H1 (cell line): ENCODE results near the gene VAPA. TPM values are rescaled to one million over a fixed set of nuclear protein-coding genes. Genes with fewer than 3 reads are reported as not detected.
"Not testable (repeated sequence)": the region's sequence is repeated elsewhere in the genome, so short reads cannot be mapped to it uniquely, and the experiment has no call there.

Source experiments
- CTCF ChIA-PET: fragments of 300-600 bp; sonication (Branson Sonifier 250); formaldehyde crosslinking; loops from one replicate; lab custom pipeline; 2021; ENCODE audit not compliant: partially characterized antibody; lab: Charles Lee
- POLR2A ChIA-PET: fragments of 300-600 bp; sonication (Branson Sonifier 250); formaldehyde crosslinking; loops from one replicate; lab custom pipeline; 2021; ENCODE audit warnings: inconsistent platforms; ENCODE audit not compliant: partially characterized antibody; lab: Charles Lee
- DNase-seq, 2 experiments: peaks; one replicate each; pipeline versions ENCODE4 v3.0.0 to v3.0.0-alpha.2; 2010 to 2022; ENCODE audit warnings: low spot score in 2 of 2, low read depth in 1 of 2, mixed read lengths in 1 of 2
- FAIRE-seq: peaks from 2 replicates; lab custom pipeline; 2011; peaks lifted over from hg19 to GRCh38; lab: Jason Lieb, UNC
- H2AFZ ChIP-seq: 2 replicates; pipeline ENCODE4 v1.8.1; 2012; ENCODE audit warnings: low read length, inconsistent platforms
- H2AK5ac ChIP-seq: 2 replicates; pipeline ENCODE4 v1.6.1; 2013; ENCODE audit warnings: low read depth, low read length
- H2BK120ac ChIP-seq: replicated peaks from 2 replicates; pipeline ENCODE3; 2013; ENCODE audit warnings: low read depth, low read length, inconsistent platforms
- H2BK12ac ChIP-seq: 2 replicates; pipeline ENCODE4 v1.6.1; 2013; ENCODE audit warnings: low read depth, low read length
- H2BK15ac ChIP-seq: 2 replicates; pipeline ENCODE4 v1.6.1; 2013; ENCODE audit warnings: low read length
- H2BK20ac ChIP-seq: 2 replicates; pipeline ENCODE4 v1.6.1; 2013; ENCODE audit warnings: low read length
- H2BK5ac ChIP-seq: 2 replicates; pipeline ENCODE4 v1.6.1; 2013; ENCODE audit warnings: low read depth, low read length
- H3K14ac ChIP-seq: 2 replicates; pipeline ENCODE4 v1.6.1; 2013; ENCODE audit warnings: inconsistent platforms; ENCODE audit not compliant: insufficient read length
- H3K18ac ChIP-seq: 2 replicates; pipeline ENCODE4 v1.6.1; 2013; ENCODE audit warnings: low read length; ENCODE audit errors: extremely low read depth
- H3K23ac ChIP-seq: 2 replicates; pipeline ENCODE4 v1.6.1; 2013; ENCODE audit warnings: inconsistent platforms; ENCODE audit not compliant: insufficient read length
- H3K23me2 ChIP-seq: 2 replicates; pipeline ENCODE4 v1.6.1; 2013; ENCODE audit warnings: low read depth, low read length
- H3K27ac ChIP-seq: 2 replicates; pipeline ENCODE4 v1.6.1; 2011; ENCODE audit warnings: low read depth, low read length, inconsistent platforms
- H3K27me3 ChIP-seq, 4 experiments: replicated peaks in 1 of 4; 1 replicate in 1 of 4; 2 replicates in 3 of 4; pipeline versions ENCODE4 v1.6.1 to v1.8.1; 2011 to 2013; ENCODE audit warnings: low read length in 3 of 4, mild to moderate bottlenecking in 3 of 4, inconsistent platforms in 2 of 4, mixed read lengths in 2 of 4, moderate library complexity in 1 of 4; ENCODE audit not compliant: control insufficient read depth in 3 of 4, insufficient read depth in 3 of 4; ENCODE audit errors: extremely low read depth in 1 of 4
- H3K36me3 ChIP-seq, 4 experiments: 2 replicates each; pipeline versions ENCODE4 v1.6.1 to v1.8.1; 2011 to 2013; ENCODE audit warnings: mild to moderate bottlenecking in 4 of 4, low read length in 3 of 4, moderate library complexity in 2 of 4, control low read depth in 1 of 4, inconsistent platforms in 1 of 4; ENCODE audit not compliant: insufficient read depth in 4 of 4, control insufficient read depth in 2 of 4
- H3K4ac ChIP-seq: replicated peaks from 2 replicates; pipeline ENCODE3; 2013; ENCODE audit warnings: low read length, low read depth, mixed read lengths, inconsistent platforms; ENCODE audit not compliant: insufficient read length
- H3K4me1 ChIP-seq, 4 experiments: replicated peaks in 1 of 4; 1 replicate in 1 of 4; 2 replicates in 3 of 4; pipeline versions ENCODE4 v1.6.1 to v1.8.1; 2011 to 2013; ENCODE audit warnings: low read length in 3 of 4, inconsistent platforms in 2 of 4, mixed read lengths in 1 of 4; ENCODE audit not compliant: insufficient read depth in 4 of 4, control insufficient read depth in 3 of 4
- H3K4me2 ChIP-seq, 2 experiments: 2 replicates each; pipeline versions ENCODE4 v1.6.1 to v1.8.1; 2011 to 2013; ENCODE audit warnings: low read depth in 2 of 2, low read length in 2 of 2, control low read depth in 1 of 2, inconsistent platforms in 1 of 2, mild to moderate bottlenecking in 1 of 2; ENCODE audit not compliant: insufficient read depth in 1 of 2
- H3K4me3 ChIP-seq, 4 experiments: fragments of 200-600, 300-600 bp in 1 of 4; sonication (generic), shearing (Covaris generic), sonication (Bioruptor Twin) in 1 of 4; 2 replicates each; pipeline versions ENCODE4 v1.5.1 to v1.8.1; 2011 to 2016; ENCODE audit warnings: low read length in 4 of 4, low read depth in 3 of 4, control low read depth in 2 of 4, inconsistent platforms in 2 of 4, mild to moderate bottlenecking in 2 of 4, mixed read lengths in 1 of 4, moderate library complexity in 1 of 4; ENCODE audit not compliant: insufficient read depth in 2 of 4; ENCODE audit errors: extremely low read depth in 1 of 4
- H3K56ac ChIP-seq: replicated peaks from 2 replicates; pipeline ENCODE3; 2013; ENCODE audit warnings: low read depth, mild to moderate bottlenecking, mixed read lengths, low read length, inconsistent platforms; ENCODE audit not compliant: insufficient read length
- H3K79me1 ChIP-seq: 2 replicates; pipeline ENCODE4 v1.6.1; 2013; ENCODE audit warnings: low read depth, low read length, control low read depth
- H3K79me2 ChIP-seq, 2 experiments: 2 replicates each; pipeline versions ENCODE4 v1.6.1 to v1.8.1; 2012 to 2013; ENCODE audit warnings: low read length in 2 of 2, mild to moderate bottlenecking in 2 of 2, inconsistent platforms in 1 of 2; ENCODE audit not compliant: insufficient read depth in 2 of 2, control insufficient read depth in 1 of 2
- H3K9ac ChIP-seq, 4 experiments: replicated peaks in 1 of 4; 1 replicate in 1 of 4; 2 replicates in 3 of 4; pipeline versions ENCODE4 v1.6.1 to v1.8.1; 2011 to 2013; ENCODE audit warnings: low read depth in 3 of 4, low read length in 3 of 4, control low read depth in 2 of 4, mild to moderate bottlenecking in 2 of 4, moderate library complexity in 2 of 4, inconsistent platforms in 1 of 4; ENCODE audit errors: extremely low read depth in 1 of 4
- H3K9me3 ChIP-seq, 2 experiments: 2 replicates each; pipeline versions ENCODE4 v1.6.1 to v1.8.1; 2012 to 2013; ENCODE audit warnings: mild to moderate bottlenecking in 2 of 2, moderate library complexity in 2 of 2, control low read depth in 1 of 2, inconsistent platforms in 1 of 2, low read depth in 1 of 2, low read length in 1 of 2, mixed read lengths in 1 of 2; ENCODE audit not compliant: insufficient read depth in 2 of 2
- H4K20me1 ChIP-seq, 2 experiments: replicated peaks in 1 of 2; 2 replicates each; pipeline versions ENCODE3 to v1.8.1; 2011 to 2013; ENCODE audit warnings: inconsistent platforms in 2 of 2, low read length in 2 of 2, mild to moderate bottlenecking in 1 of 2; ENCODE audit not compliant: insufficient read depth in 2 of 2, control insufficient read depth in 1 of 2
- H4K5ac ChIP-seq: 2 replicates; pipeline ENCODE4 v1.6.1; 2013; ENCODE audit warnings: low read length, low read depth, mixed read lengths, inconsistent platforms; ENCODE audit not compliant: insufficient read length
- H4K8ac ChIP-seq: 2 replicates; pipeline ENCODE4 v1.8.0; 2013; ENCODE audit warnings: mild to moderate bottlenecking, moderate library complexity, low read length, inconsistent platforms; ENCODE audit not compliant: insufficient read depth; ENCODE audit errors: extremely low read depth
- H4K91ac ChIP-seq: replicated peaks from 2 replicates; pipeline ENCODE3; 2013; ENCODE audit warnings: low read length, mixed read lengths, inconsistent platforms; ENCODE audit not compliant: insufficient read length
- CTCF ChIP-seq, 3 experiments: IDR thresholded peaks; 1 replicate in 2 of 3; 2 replicates in 1 of 3; pipeline versions ENCODE4 v1.5.1 to v1.6.1; 2011; ENCODE audit warnings: low read length in 3 of 3, mild to moderate bottlenecking in 3 of 3, inconsistent platforms in 2 of 3, low read depth in 1 of 3, moderate library complexity in 1 of 3; ENCODE audit not compliant: insufficient read depth in 1 of 3; ENCODE audit errors: control extremely low read depth in 1 of 3
- WGBS, 2 experiments: shearing (Covaris generic) in 1 of 2; methylation state at CpG; one replicate each; pipeline versions ENCODE4 v1.1.6 to v1.1.7; 2013 to 2015; ENCODE audit warnings: low lambda C conversion rate in 2 of 2, mixed read lengths in 2 of 2, inconsistent platforms in 1 of 2, low coverage in 1 of 2, missing lambda C conversion rate in 1 of 2; ENCODE audit not compliant: insufficient replicate concordance in 2 of 2, insufficient coverage in 1 of 2, insufficient read length in 1 of 2; ENCODE audit errors: extremely low coverage in 1 of 2, missing lambda C conversion rate in 1 of 2; 5-methylcytosine and 5-hydroxymethylcytosine counted together
- polyA plus RNA-seq, 7 experiments: library from polyadenylated mRNA; depleted of rRNA in 3 of 7; stranded (reverse) in 5 of 7; unstranded in 2 of 7; fragments of >200 nt in 5 of 7; fragments of 200-250 nt in 2 of 7; gene quantifications; 1 replicate in 5 of 7; 2 replicates in 1 of 7; 4 replicates in 1 of 7; pipeline versions ENCODE4 v1.2.1 to v1.2.3, GENCODE V29; 2011 to 2013; ENCODE audit warnings: missing spikeins in 2 of 7, mixed read lengths in 2 of 7
- total RNA-seq: library from RNA; stranded (reverse); fragmentation: NEBNext Ultra II Directional; extraction: Animal tissue kit (Norgen Biotek cat#: 25700); gene quantifications from 2 replicates; pipeline ENCODE4 v1.2.1, GENCODE V29; 2021

VAPA gene
- total and polyA plus RNA-seq, 2 of the 8 experiments (the other 6 are each of a cell fraction or from before 2014, with no cell fraction given) = 79.7 to 130 TPM

- no peak for TF ChIP-seq CTCF (IDR thresholded peaks at IDR 0.05; ENCODE audit: control extremely low read depth in 1 of 3, insufficient read depth in 1 of 3, low read depth in 1 of 3, low read length in 3 of 3)
These were observed 22.9 kb upstream of the VAPA start (continued) for GRCh38 chr18:9890957-9891356.

DNA sequence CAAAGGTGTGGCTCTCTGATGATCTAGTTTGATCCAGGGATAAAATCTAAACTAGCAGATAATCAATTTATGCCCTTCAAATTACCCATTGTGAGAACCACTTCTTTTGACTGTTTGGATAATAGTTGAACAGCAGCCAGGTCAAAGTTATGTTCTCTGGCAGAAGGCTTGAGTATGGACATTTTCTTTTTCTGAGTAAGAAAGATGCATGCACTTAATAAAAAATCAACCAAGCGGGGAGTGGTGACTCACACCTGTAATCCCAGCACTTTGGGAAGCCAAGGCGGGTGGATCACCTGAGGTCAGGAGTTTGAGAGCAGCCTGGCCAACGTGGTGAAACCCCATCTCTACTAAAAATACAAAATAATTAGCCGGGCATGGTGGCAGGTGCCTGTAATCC lies 22.3 kb upstream of the VAPA start:
- H4K20me1 ChIP-seq, H3K4ac ChIP-seq, H4K91ac ChIP-seq, CTCF ChIA-PET, H2AK5ac ChIP-seq, H3K14ac ChIP-seq, H2BK120ac ChIP-seq, H2BK20ac ChIP-seq, H3K27me3 ChIP-seq, H4K8ac ChIP-seq, H2BK15ac ChIP-seq, H4K5ac ChIP-seq, H3K4me1 ChIP-seq, POLR2A ChIA-PET, H3K4me2 ChIP-seq, H3K79me1 ChIP-seq, H3K18ac ChIP-seq, H3K9ac ChIP-seq, H3K23ac ChIP-seq, H2BK5ac ChIP-seq, H2AFZ ChIP-seq, H3K79me2 ChIP-seq, H2BK12ac ChIP-seq, H3K27ac ChIP-seq, H3K9me3 ChIP-seq, H3K36me3 ChIP-seq, H3K23me2 ChIP-seq, H3K56ac ChIP-seq, DNase-seq, H3K4me3 ChIP-seq, FAIRE-seq: not testable (repeated sequence)
- WGBS, 2 experiments = 88% methylated on average over 4 of the region's 4 CpGs; no CpG with 5 or more reads in 1 of the 2 experiments
